ENCODE results near the gene BATF3. TPM values are rescaled to one million over a fixed set of nuclear protein-coding genes. Genes with fewer than 3 reads are reported as not detected.
A peak's percentile ranks its signal among the peaks of the same experiment; 100 is the strongest.
"Not testable (repeated sequence)": the region's sequence is repeated elsewhere in the genome, so short reads cannot be mapped to it uniquely, and the experiment has no call there.

BATF3 gene
- total RNA-seq, 4 donors from 2014 or later = 2.2 to 9.0 (median 3.4) TPM

DNA sequence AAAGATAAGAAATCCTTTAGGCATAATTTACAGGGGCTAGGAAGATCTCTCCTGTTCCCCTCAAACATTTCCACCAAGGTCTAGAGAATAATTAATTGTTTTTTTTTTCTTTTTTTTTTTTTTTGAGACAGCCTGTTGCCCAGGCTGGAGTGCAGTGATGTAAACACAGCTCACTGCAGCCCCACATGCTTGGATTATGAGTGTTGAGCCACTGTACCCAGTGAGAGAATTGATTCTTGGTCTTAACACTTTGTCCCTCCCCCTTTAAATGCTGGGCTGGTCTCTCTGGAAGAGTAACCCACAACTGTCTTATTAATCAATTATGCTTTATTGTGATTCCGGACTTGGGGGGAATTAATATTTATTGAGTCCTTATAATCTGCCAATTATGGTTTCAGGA lies 57.7 kb downstream of the BATF3 start:
- no peaks in the 10 kb centered on the region for H3K36me3 ChIP-seq
- H3K4me1 ChIP-seq = peaks cover 3 to 24% (median 13%) of the 10 kb centered on the region in 4 donors
- H3K27ac ChIP-seq = no peak overlapping the region
- TF ChIP-seq EP300 (IDR thresholded peaks at IDR 0.05) (no peak), POLR2A (IDR thresholded peaks at IDR 0.05) (no peak)
- TF ChIP-seq, protein P1, sequence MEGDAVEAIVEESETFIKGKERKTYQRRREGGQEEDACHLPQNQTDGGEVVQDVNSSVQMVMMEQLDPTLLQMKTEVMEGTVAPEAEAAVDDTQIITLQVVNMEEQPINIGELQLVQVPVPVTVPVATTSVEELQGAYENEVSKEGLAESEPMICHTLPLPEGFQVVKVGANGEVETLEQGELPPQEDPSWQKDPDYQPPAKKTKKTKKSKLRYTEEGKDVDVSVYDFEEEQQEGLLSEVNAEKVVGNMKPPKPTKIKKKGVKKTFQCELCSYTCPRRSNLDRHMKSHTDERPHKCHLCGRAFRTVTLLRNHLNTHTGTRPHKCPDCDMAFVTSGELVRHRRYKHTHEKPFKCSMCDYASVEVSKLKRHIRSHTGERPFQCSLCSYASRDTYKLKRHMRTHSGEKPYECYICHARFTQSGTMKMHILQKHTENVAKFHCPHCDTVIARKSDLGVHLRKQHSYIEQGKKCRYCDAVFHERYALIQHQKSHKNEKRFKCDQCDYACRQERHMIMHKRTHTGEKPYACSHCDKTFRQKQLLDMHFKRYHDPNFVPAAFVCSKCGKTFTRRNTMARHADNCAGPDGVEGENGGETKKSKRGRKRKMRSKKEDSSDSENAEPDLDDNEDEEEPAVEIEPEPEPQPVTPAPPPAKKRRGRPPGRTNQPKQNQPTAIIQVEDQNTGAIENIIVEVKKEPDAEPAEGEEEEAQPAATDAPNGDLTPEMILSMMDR (IDR thresholded peaks at IDR 0.05) = no peak
- H3K4me3 ChIP-seq = no peak overlapping the region
- WGBS, 2 donors = 89 to 90% methylated on average over 1 of the region's 1 CpG
- no peak for DNase-seq (ENCODE audit: low spot score in 2 of 2)
- no peaks in the 10 kb centered on the region for H3K27me3 ChIP-seq
- H3K9me3 ChIP-seq = peaks cover 0 to 5% (median 0%) of the 10 kb centered on the region in 4 donors

DNA sequence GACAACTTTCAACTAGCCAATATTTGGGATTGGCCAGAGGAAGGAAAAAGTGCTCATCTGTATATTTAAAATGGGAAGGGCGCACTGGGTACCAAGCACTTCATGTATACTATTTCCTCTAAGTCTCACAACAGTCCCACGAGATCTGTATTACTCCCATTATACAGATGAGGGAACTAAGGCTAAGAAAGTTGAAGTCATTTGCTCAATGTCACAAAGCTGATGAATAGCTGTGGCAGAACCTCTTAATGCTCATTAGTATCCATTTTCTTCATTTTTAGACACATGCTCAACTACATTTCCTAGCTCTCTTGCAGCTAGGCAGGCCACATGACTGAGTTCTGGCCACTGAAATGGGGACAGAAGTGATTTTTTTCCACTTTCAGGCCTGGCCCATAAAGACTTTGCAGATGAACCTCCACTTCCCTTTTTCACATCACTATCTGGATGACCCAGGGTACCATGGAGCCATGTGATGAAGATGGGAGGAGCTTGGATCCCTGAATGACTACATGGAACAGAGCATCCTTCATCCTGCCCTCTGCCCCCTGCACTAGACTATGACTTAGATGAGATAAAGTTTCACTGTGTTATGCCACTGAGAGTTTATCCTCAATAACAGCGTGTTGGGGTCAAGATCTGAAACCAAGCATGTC lies 59.3 kb downstream of the BATF3 start:
- 92 to 94% methylated on average over 3 of the region's 3 CpGs for whole genome bisulfite sequencing, 2 donors
- H3K36me3 ChIP-seq = no peaks in the 10 kb centered on the region
- H3K27ac ChIP-seq = no peak overlapping the region

DNA sequence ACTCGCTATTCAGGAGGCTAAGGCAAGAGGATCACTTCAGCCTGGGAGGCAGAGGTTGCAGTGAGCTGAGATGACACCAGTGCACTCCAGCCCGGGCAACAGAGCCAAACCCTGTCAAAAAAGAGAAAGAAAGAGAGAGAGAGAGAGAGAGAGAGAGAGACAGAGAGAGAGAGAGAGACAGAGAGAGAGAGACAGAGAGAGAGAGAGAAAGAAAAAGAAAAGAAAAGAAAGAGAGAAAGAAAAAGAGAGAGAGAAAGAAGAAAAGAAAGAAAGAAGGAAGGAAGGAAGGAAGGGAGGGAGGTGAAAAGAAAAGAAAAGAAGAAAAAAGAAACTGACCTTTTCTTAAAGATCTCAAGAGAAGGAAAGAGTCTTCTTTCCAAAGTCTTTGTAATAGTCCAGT lies 60.1 kb downstream of the BATF3 start:
- 94 to 96% methylated on average over 2 of the region's 2 CpGs for WGBS, 2 donors
- H3K27ac ChIP-seq = peak overlapping the region in 1 of 4 donors; percentile 83

More for the DNA sequence above, 59.3 kb downstream of the BATF3 start:
- peaks cover 0 to 5% (median 0%) of the 10 kb centered on the region in 4 donors for H3K9me3 ChIP-seq
- H3K27me3 ChIP-seq = no peaks in the 10 kb centered on the region
- no peak for TF ChIP-seq POLR2A (IDR thresholded peaks at IDR 0.05)
- TF ChIP-seq EP300 (IDR thresholded peaks at IDR 0.05) = no peak
- TF ChIP-seq, protein P1 (IDR thresholded peaks at IDR 0.05) = no peak
- DNase-seq (ENCODE audit: low spot score in 2 of 2) = no peak
- peaks cover 3 to 40% (median 24%) of the 10 kb centered on the region in 4 donors for H3K4me1 ChIP-seq
- H3K4me3 ChIP-seq = no peak overlapping the region

DNA sequence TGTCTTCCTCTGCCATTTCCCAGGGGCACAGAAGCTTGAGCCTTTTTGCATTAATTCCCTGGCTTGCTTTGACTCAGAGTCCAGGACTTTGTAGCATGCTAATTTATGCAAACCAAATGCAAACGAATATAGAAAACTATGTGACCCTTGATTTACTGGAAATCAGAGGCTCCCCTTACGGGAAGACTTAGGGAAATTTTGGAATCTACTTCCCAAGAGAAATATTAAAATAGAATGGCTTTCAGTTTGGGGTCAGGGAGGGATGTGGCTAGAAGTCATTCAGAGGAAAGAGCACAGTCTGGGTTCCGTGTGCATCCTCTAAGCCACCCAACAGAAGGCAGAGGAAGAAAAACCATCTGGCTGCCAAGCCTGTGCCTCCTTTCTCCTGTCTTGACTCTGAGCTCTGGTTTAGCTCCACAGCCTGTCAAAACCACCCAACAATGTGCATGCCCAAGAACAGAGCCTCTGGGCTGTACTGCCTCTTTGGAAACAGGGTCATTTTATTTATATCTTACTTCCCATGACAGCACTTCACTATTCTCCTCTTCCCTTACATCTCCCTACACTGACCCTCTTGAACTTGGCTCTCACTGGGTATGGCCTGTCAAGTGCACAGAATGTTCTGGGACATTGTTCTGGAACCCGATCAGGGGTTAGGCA lies 61.0 kb downstream of the BATF3 start:
- peak overlapping the region in 2 of 4 donors; percentile 80 to 83 for H3K27ac ChIP-seq
- peaks cover 3 to 46% (median 24%) of the 10 kb centered on the region in 4 donors for H3K4me1 ChIP-seq
- no peaks in the 10 kb centered on the region for H3K36me3 ChIP-seq
- no peak for TF ChIP-seq POLR2A (IDR thresholded peaks at IDR 0.05)
- TF ChIP-seq, protein P1 (IDR thresholded peaks at IDR 0.05) = no peak
- TF ChIP-seq EP300 (IDR thresholded peaks at IDR 0.05) = peak in 1 of 2 donors; percentile 52
- H3K9me3 ChIP-seq = peaks cover 0 to 9% (median 0%) of the 10 kb centered on the region in 4 donors
- H3K4me3 ChIP-seq = peak overlapping the region in 1 of 4 donors; percentile 20
- no peak for DNase-seq (ENCODE audit: low spot score in 2 of 2)
- H3K27me3 ChIP-seq = no peaks in the 10 kb centered on the region
- WGBS, 2 donors = 24% methylated on average over 4 of the region's 4 CpGs

More for the DNA sequence above, 60.1 kb downstream of the BATF3 start:
- not testable (repeated sequence) for H3K27me3 ChIP-seq; H3K9me3 ChIP-seq; DNase-seq (ENCODE audit: low spot score in 2 of 2); H3K4me3 ChIP-seq; H3K36me3 ChIP-seq
- H3K4me1 ChIP-seq = peaks cover 3 to 46% (median 24%) of the 10 kb centered on the region in 4 donors

DNA sequence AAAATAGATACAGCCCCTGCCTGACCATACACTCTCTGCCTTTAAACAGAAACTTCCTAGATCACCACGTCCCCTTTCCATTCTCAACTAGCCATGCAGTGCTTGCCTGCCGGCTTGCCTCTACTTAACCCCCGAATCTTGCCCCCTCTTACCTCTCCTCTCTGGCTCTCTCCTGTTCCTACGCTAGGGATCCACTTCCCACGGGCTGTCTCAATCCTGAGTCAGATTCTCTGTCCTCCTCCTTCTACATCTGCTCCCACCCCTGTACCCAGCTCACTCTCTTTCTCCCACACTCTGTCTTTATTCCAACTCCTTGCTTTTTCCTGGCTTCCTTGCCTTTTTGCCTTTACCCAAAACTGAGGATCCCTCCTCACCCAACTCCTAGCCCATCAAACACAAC lies 61.7 kb downstream of the BATF3 start:
- H3K4me3 ChIP-seq = peak overlapping the region in 1 of 4 donors; percentile 20
- TF ChIP-seq, protein P1 (IDR thresholded peaks at IDR 0.05) = no peak
- no peak for TF ChIP-seq POLR2A (IDR thresholded peaks at IDR 0.05)
- TF ChIP-seq EP300 (IDR thresholded peaks at IDR 0.05) = no peak
- WGBS, 2 donors = 55 to 61% methylated on average over 5 of the region's 5 CpGs

More for the DNA sequence above, 61.7 kb downstream of the BATF3 start:
- Histone ChIP-seq H3K27ac (peak overlapping the region in 2 of 4 donors; percentile 80 to 83), H3K27me3 (no peaks in the 10 kb centered on the region), H3K4me1 (peaks cover 3 to 46% (median 24%) of the 10 kb centered on the region in 4 donors), H3K9me3 (peaks cover 0 to 9% (median 0%) of the 10 kb centered on the region in 4 donors), H3K36me3 (no peaks in the 10 kb centered on the region)
- DNase-seq (ENCODE audit: low spot score in 2 of 2) = no peak

Other genes with a start within 250 kb of the BATF3 start
- 10 to 100 TPM; 12.3 to 19.2 (median 13.7) TPM for gene ATF3, start 91.1 kb downstream of the BATF3 start, total RNA-seq
- 10 to 100 TPM; 28.8 to 44.7 (median 32.6) TPM for gene NSL1, start 91.9 kb upstream of the BATF3 start, total RNA-seq
- gene TATDN3, start 92.1 kb upstream of the BATF3 start, total RNA-seq = 10 to 100 TPM in 3 of 4 donors, 1 to 10 TPM in 1; 9.2 to 25.1 (median 13.0) TPM
- gene SPATA45, start 147.8 kb upstream of the BATF3 start, total RNA-seq = not detected
- 10 to 100 TPM in 3 of 4 donors, 1 to 10 TPM in 1; 3.7 to 29.4 (median 14.0) TPM for gene FLVCR1, start 158.4 kb upstream of the BATF3 start, total RNA-seq